Spleen (tissue), 7 donors: ENCODE measurements around the gene SUPT3H.

Experiments used
- POLR2AphosphoS5 ChIP-seq, 3 donors: sonication (generic); formaldehyde crosslinking; IDR thresholded peaks; one replicate each; pipeline ENCODE4 v1.5.1; 2017; ENCODE audit warnings: antibody characterized with exemption in 3 of 3
- TF ChIP-seq, protein P1 (sequence below), 11 experiments: fragments of 200-600 bp in 7 of 11; fragments of 450-650 bp in 4 of 11; sonication (generic) in 4 of 11; IDR thresholded peaks in 8 of 11; conservative IDR thresholded peaks in 3 of 11; 1 replicate in 7 of 11; 2 replicates in 4 of 11; pipeline versions ENCODE4 v1.4.0 to v1.8.0; 2016 to 2021; ENCODE audit warnings: antibody characterized with exemption in 11 of 11, inconsistent platforms in 4 of 11, mild to moderate bottlenecking in 1 of 11
- donor health status: DM: no; HTN: no; CAD: no; lungs with moderate emphysema.
- donor health status: DM: no; HTN: no; CAD: no.
- donor health status: DM: no; HTN: no; CAD: no.

DNA sequence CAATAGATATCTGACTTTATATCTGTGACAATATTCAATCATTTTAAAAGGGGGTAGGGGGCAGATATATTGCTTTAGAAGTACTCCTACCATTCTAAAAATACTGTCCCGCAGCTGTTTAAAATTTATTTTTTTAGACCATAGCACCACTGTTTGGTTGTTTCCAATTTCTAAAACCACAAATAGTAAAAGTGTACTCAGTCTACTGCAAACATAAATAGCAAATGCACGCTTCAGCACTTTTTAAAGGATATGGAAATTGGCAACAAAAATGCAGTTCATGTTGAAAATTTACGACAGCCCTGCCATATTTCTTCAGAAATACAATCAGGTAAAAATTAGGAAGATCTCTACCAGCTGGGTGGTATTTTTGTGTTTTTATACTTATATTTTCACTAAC is 181.6 kb downstream of the SUPT3H start:
- TF ChIP-seq POLR2AphosphoS5 (IDR thresholded peaks at IDR 0.05), result no peak
- TF ChIP-seq, protein P1, sequence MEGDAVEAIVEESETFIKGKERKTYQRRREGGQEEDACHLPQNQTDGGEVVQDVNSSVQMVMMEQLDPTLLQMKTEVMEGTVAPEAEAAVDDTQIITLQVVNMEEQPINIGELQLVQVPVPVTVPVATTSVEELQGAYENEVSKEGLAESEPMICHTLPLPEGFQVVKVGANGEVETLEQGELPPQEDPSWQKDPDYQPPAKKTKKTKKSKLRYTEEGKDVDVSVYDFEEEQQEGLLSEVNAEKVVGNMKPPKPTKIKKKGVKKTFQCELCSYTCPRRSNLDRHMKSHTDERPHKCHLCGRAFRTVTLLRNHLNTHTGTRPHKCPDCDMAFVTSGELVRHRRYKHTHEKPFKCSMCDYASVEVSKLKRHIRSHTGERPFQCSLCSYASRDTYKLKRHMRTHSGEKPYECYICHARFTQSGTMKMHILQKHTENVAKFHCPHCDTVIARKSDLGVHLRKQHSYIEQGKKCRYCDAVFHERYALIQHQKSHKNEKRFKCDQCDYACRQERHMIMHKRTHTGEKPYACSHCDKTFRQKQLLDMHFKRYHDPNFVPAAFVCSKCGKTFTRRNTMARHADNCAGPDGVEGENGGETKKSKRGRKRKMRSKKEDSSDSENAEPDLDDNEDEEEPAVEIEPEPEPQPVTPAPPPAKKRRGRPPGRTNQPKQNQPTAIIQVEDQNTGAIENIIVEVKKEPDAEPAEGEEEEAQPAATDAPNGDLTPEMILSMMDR (IDR thresholded peaks at IDR 0.05 in 8 of 11, conservative IDR thresholded peaks at IDR 0.05 in 3 of 11), result no peak
